Smooth muscle cell of the brain vasculature (primary cell): ENCODE measurements around the gene LMO1.

ENCODE experiments used
- DNase-seq: peaks from one replicate; pipeline ENCODE4 v3.0.0-alpha.2; 2012; ENCODE audit warnings: low read depth, low spot score

Gene LMO1

GRCh38 chr11:8227156-8228152 lies 36.2 kb downstream of the LMO1 start:
- no peak for DNase-seq

- peak; percentile 31 for DNase-seq
Observed at GRCh38 chr11:8225589-8226036, 38.1 kb downstream of the LMO1 start.

DNA sequence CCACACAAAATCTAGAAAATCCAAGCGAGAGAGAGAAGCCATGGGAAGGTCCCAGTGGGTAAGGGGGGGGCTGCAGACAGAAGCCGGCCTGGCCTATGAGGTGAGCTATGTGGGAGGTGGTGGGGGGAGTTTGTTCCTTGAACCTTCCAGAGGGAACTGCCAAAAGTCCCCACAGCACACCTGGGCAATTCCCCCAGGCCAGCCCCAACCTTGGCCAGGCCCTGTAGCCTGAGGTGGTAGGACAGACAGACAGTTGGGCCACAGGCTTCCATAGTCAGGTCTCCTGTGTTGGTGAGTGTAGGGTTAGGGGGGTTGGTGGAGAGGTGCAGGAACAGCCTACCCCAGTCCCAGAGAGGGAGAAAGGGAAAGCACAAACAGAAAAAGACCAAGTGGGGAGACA lies 39.0 kb downstream of the LMO1 start:
- no peak for DNase-seq

GRCh38 chr11:8224161-8224591 lies 39.5 kb downstream of the LMO1 start:
- no peak for DNase-seq

GRCh38 chr11:8223513-8223900 lies 40.2 kb downstream of the LMO1 start:
- DNase-seq = no peak

DNA sequence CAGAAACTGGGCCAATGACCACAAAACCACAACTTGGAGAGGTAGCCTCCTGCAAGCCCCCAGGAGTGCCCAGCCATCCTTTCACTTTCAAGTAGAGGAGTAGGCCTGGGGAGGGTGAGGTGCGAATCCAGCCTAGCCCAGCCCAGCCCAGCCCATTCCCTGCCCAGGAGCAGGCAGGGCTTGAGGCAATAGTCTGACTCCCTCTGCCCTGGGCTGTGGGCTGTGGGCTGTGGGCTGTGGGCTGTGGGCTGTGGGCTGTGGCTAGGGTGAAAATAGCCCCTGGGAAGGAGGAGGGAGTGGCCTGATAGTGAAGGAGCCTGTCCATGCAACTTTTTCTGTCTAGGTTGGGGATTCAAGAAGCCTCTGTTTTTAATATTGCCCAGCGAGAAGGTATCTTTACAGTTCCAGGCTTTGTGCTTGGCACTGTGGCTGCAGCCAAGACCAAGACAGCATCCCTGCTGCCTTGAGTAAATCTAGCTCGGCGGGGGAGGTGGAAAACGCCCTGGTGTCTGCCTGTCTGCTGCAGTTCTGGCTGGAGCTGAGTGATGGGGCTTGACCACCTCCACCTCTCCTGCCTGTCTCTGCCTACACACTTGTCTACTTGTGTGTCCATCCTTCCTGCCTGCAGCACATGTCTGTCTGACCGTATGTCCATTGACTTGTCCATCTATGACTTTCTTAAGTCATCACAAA lies 40.7 kb downstream of the LMO1 start:
- DNase-seq = no peak

DNA sequence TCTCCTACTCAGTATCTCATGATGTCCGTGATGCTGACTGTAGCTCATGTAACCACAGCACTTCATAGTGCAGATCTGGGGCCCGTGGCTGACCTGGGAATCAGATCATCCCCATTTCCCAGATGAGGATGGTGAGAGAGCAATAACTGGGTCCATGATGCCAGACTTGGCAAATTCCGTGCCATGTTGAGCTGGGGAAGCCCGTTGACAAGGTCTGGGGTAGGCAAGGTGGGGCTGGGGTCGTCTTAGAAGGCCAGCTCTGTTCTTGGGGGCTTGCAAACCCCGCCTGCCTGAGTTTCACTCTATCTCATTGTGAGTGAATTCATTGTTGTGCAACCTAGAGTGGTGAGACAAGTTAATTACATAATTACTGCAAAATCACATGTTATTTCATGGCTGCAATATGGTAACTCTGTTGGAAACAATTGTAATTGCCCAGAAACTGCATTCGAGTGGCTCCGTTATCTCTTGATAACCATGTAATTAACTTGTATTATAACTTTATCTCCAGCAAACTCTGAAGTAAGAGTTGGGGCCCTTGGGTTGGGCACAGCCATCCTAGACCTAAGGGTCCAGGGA lies 41.7 kb downstream of the LMO1 start:
- no peak for DNase-seq

DNA sequence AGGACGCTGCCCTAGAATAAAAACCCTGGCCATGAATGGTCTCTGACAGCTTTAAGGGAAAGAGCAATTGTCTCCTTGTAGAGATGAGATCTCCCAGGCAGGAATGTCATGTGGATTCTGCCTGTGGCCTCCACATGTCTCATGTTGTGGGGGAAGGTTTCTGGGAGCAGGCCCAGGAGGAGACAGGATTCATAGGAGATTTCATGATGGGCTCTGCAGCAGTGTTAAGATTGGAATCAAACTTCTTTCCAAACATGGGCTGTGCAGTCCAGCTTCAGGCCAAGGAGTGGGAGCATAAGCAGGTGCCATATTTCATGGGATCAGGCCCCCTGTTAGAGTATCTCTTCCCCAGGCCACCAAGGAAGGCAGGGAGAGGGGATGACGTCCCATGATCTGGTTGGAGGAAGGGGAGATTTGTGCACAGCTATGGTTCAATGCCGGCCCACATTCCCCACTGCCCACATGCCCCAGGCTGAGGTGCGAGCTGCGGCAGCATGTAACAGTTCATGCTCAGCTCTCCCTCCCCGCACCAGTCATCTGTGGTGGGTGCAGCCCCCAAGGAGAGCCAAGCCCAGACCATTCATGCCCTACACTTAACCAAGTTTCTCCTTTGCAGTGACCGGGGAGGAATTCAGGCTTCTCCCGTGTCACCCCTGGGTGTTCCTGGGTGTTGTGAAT lies 42.5 kb downstream of the LMO1 start:
- DNase-seq = no peak

DNA sequence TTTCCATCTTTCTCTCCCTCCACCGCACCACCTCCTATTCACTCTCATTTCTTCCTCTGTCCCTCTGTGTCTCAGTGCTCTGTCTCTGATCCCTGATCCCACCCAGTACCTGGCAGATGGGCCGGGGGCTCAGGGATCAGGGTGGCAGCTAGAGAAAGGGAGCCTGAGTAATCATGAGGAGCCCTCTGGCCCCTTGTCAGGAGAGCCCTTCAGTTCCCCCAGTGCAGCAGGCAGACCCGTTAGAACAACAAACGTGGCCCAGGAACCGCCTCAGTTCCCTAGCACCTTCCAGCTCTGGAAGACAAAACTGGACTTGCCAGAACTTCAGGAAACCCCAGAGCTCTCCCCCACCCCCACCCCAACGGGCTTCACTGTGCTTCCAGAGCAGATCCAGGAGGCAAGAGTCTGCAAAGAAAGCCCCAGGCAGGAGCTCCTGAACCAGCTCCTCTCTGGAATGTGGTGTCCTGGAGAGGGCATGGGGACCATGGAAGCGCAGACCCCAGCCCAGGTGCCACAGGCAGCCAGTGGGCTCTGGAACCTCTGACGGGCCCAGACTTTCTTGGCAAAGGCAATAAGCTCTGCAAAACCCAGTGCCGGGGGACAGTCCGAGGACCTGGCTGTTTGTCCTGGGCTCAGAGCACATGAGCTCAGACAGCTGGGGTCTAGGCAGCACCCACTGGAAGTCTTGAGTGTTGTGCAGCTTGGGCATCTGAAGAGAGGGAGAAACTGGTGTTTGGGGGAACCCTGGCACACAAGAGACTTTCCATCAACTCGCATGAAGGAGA lies 43.2 kb downstream of the LMO1 start:
- DNase-seq = no peak

DNA sequence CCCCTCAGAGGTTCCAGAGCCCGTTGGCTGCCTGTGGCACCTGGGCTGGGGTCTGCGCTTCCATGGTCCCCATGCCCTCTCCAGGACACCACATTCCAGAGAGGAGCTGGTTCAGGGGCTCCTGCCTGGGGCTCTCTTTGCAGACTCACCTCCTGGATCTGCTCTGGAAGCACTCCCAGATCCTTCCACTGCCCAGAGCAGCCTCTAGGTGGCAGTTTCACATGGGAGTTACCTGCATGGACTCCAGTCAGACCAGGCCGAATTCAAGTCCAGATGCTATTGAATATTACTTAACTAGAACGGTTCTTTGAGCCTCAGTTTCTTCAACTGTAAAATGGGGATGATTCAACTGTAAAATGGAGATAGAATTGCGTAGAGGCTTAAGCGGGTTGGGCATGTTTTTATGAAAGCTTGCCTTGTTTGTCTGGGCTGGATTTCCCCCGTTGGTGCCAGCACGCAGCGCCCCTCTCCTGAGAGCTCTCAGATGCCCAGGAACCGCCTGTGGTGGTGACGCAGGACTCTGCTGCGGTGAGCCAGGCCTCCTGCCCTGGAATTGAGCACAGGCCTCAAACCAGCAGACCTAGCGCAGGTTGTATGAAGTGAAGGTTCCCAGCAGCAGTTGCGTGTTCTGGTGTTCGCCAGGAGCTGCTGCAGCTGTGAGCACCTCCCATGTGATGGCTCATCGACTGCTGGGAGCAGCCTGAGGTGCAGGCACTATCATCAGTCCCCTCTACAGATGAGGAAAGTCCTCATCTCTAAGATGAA lies 44.2 kb downstream of the LMO1 start:
- DNase-seq = peak; percentile 9

GRCh38 chr11:8218840-8219239 lies 44.8 kb downstream of the LMO1 start:
- DNase-seq = no peak

GRCh38 chr11:8218409-8218808 lies 45.3 kb downstream of the LMO1 start:
- DNase-seq = no peak

DNA sequence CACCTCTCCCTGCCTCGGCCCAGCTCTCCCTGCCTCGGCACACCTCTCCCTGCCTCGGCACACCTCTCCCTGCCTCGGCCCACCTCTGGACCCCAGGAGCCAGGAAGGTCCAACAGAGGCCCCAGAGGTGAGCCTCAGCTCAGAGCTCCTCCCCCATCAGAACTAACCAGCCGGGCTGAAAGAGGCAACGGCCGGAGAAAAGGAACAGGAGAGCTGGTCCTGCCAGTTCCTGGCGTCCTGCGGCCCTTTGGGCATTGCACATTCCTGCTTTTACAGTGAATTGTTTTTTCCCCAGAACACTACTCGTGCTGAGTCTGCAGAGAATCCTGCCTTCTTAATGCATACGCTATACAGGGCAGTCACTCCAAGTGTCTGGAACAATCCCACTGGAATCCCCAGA lies 45.8 kb downstream of the LMO1 start:
- no peak for DNase-seq

GRCh38 chr11:8217136-8217535 lies 46.5 kb downstream of the LMO1 start:
- DNase-seq = no peak

DNA sequence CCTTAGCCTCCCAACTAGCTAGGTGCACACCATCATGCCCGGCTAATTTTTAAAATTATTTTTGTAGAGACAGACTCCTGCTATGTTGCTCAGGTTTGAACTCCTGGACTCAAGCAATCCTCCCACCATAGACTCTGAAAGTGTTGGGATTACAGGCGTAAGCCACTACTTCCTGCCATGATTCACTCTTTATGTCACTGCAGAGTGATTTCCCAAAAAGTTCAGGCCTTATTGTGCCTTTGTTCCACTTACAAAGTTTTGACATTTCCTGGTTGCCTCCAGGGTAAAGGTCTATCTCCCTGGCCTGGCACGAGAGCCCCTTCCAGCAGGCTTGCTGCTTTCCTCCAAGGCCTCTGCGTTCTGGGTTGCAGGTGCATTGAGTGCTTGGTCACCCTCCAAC lies 50.3 kb downstream of the LMO1 start:
- DNase-seq = no peak

GRCh38 chr11:8209208-8209807 lies 54.4 kb downstream of the LMO1 start:
- no peak for DNase-seq

DNA sequence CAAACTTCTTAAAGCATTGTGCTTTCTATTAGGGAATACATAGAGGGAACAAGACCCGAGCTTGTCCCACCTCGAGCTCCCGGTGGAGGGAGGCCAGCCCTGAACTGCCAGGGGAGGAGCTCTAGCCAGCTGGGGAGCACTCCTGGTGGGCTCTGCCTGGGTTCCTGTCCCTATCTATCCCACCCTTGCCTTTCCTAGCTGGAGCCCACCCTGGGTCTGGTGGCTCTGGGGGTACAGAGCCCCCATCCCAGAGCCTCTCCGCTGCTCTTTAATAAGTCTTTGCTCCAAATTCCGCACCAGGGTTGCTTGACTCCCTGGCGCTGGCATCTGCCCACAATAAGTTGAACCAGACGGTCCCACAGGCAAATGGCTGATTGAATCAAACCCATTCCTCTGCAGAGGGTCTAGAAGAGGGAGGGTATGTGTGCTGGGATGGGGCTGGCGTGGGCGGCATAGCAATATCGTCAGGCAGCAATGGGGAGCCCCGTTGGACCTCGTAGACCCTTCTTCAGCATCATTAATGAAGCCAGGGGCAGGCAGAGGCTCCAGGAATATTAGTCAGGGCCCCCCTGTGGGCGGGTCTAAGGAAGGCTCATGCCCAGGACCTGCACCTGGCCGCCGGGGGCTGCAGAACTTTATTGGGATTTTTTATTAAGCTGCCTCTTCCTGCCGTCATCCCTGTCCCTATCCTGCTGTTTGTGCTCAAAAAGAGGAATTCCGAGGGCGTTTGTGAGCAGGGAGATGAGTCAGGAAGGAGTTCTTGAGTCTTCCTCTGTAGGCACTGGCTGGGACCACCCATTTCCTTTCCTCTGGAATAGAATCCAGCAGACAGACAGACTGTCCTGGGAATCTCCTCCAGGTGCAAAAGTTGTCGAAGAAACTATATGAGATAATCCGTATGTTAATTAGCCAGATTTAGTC lies 56.3 kb downstream of the LMO1 start:
- no peak for DNase-seq

- DNase-seq = no peak
Observed at GRCh38 chr11:8206251-8207079, 57.2 kb downstream of the LMO1 start.
